BE2C (cell line): ENCODE data around the gene SEMA5B.
A peak's percentile ranks its signal among the peaks of the same experiment; 100 is the strongest.

Experiments
- DNase-seq: peaks from one replicate; pipeline ENCODE4 v3.0.0-alpha.2; 2020
- H3K27me3 ChIP-seq: fragments of 250-450 bp; sonication (Bioruptor Pico); 2 replicates; pipeline ENCODE4 v1.5.1; 2020; ENCODE audit warnings: mild to moderate bottlenecking
- H3K36me3 ChIP-seq: fragments of 250-450 bp; sonication (Bioruptor Pico); 2 replicates; pipeline ENCODE4 v1.5.1; 2020; ENCODE audit warnings: mild to moderate bottlenecking
- H3K4me1 ChIP-seq: fragments of 250-450 bp; sonication (Bioruptor Pico); 2 replicates; pipeline ENCODE4 v1.5.1; 2020
- H3K4me3 ChIP-seq: 2 replicates; pipeline ENCODE4 v1.5.1; 2011; ENCODE audit warnings: low read depth, low read length
- H3K9me3 ChIP-seq: fragments of 250-450 bp; sonication (Bioruptor Pico); 2 replicates; pipeline ENCODE4 v1.5.1; 2020
- CTCF ChIP-seq: IDR thresholded peaks from 2 replicates; pipeline ENCODE4 v1.5.1; 2012; ENCODE audit warnings: mild to moderate bottlenecking, low read depth, low read length

The SEMA5B gene

GRCh38 chr3:123054109-123054778 lies 26.7 kb upstream of the SEMA5B start:
- H3K9me3 ChIP-seq, result no peaks in the 10 kb centered on the region
- H3K36me3 ChIP-seq, result no peaks in the 10 kb centered on the region
- peaks cover 14% of the 10 kb centered on the region for H3K4me1 ChIP-seq
- no peaks in the 10 kb centered on the region for H3K27me3 ChIP-seq
- no peak for DNase-seq
- H3K4me3 ChIP-seq, result no peak overlapping the region
- no peak for TF ChIP-seq CTCF

- H3K4me3 ChIP-seq, result no peak overlapping the region
- TF ChIP-seq CTCF, result no peak
- no peaks in the 10 kb centered on the region for H3K27me3 ChIP-seq
- no peak for DNase-seq
- no peaks in the 10 kb centered on the region for H3K9me3 ChIP-seq
- peaks cover 19% of the 10 kb centered on the region for H3K4me1 ChIP-seq
- no peaks in the 10 kb centered on the region for H3K36me3 ChIP-seq
Observed at GRCh38 chr3:123053107-123053506, 25.5 kb upstream of the SEMA5B start.

GRCh38 chr3:123050666-123051065 lies 23.1 kb upstream of the SEMA5B start:
- Histone ChIP-seq H3K27me3 (no peaks in the 10 kb centered on the region), H3K4me1 (peaks cover 37% of the 10 kb centered on the region), H3K9me3 (no peaks in the 10 kb centered on the region), H3K36me3 (no peaks in the 10 kb centered on the region), H3K4me3 (no peak overlapping the region)
- no peak for DNase-seq
- no peak for TF ChIP-seq CTCF

DNA sequence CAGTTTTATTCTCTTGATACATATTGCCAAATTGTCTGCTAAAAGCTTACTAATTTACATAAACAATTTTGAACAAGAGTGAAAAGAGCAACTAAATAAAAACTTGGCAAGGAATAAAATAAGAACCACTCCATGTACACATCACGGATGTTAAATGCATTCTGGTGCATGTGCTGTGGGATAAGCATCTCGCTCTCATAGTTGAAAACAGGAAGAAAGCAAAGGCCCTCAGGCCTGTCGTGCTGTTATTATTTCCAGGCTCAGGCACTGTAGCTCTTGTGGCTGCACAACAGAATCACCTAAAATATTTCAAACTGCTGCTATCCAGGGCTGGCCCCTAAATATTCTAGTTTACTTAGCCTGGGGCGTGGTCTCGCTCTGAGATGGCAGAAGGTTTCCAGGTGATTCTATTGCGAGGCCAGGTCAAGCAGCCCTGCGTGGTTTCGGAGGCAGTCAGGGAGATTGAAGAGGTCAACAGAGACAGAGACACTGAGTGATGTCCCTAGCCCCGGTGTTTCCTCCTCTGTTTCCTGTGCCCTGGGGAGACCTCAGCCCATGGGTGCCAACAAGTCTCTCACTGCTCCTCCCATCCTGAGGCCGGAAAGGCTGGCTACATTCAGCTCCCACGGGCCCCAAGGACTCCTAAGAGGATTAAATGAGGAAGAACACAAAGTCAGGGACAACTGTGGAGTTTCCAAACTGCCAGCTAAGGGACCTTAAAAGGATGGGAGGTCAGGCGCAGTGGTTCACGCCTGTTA lies 21.1 kb upstream of the SEMA5B start:
- no peaks in the 10 kb centered on the region for H3K27me3 ChIP-seq
- no peak for TF ChIP-seq CTCF
- no peaks in the 10 kb centered on the region for H3K36me3 ChIP-seq
- H3K9me3 ChIP-seq, result no peaks in the 10 kb centered on the region
- DNase-seq, result peak; percentile 44
- H3K4me3 ChIP-seq, result no peak overlapping the region
- peaks cover 32% of the 10 kb centered on the region for H3K4me1 ChIP-seq

- Histone ChIP-seq H3K36me3 (no peaks in the 10 kb centered on the region), H3K4me1 (peaks cover 39% of the 10 kb centered on the region), H3K4me3 (no peak overlapping the region), H3K9me3 (no peaks in the 10 kb centered on the region), H3K27me3 (no peaks in the 10 kb centered on the region)
- no peak for TF ChIP-seq CTCF
- DNase-seq, result no peak
Observed at GRCh38 chr3:123047062-123047319, 19.4 kb upstream of the SEMA5B start.

GRCh38 chr3:123046262-123047061 lies 18.9 kb upstream of the SEMA5B start:
- no peak for TF ChIP-seq CTCF
- Histone ChIP-seq H3K36me3 (no peaks in the 10 kb centered on the region), H3K4me1 (peaks cover 41% of the 10 kb centered on the region), H3K9me3 (no peaks in the 10 kb centered on the region), H3K4me3 (no peak overlapping the region), H3K27me3 (no peaks in the 10 kb centered on the region)
- DNase-seq, result peak; percentile 33
